ENCODE measurements around the gene TMEM204.

Gene TMEM204

DNA sequence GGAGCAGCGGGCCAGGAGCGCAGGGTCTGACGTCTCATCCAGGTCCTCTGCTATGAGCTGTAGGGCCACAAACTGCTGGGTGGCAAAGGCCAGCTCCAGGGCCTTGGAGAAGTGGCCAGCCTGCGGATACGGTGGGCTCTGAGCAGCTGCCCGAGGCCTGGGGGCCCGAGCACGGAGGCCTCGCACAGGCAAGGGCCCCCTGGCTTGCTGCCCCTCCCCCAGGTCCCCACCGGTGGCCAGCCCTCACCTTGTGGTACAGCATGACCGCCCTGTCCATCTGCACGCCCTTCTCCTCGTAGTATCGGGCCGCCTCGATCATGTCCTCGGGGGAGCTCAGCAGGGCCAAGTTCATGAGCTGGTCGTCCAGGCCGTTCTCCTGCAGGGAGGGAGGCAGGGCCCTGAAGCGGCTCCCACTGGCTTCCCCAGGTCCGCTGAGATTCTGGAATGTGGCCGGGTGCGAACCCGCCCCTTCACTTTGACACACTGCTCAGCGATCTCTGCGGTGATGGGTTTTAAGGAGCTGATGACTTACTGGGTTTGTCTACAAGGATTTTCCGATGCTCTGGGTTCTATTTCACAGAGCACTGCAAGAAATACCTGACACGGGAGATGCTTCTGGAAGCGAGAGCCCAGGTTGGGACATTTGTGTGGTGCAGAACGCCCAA is 9.8 kb upstream of the TMEM204 start:
- Histone ChIP-seq H3K79me1 (ENCODE audit: low read length) (peaks cover 9% of the 10 kb centered on the region), H2AFZ (ENCODE audit: insufficient read depth, low read length, poor library complexity) (no peak overlapping the region), H3K4ac (ENCODE audit: low read depth, low read length) (no peak overlapping the region), H2BK12ac (ENCODE audit: low read length) (no peak overlapping the region), H3K23ac (ENCODE audit: low read length) (no peak overlapping the region), H3K27me3 (ENCODE audit: insufficient read depth, low read length) (no peaks in the 10 kb centered on the region), H3K4me2 (ENCODE audit: low read length) (no peak overlapping the region), H3K9ac (ENCODE audit: low read length) (no peak overlapping the region), H3K18ac (ENCODE audit: low read length) (no peak overlapping the region), H3K14ac (ENCODE audit: low read length) (no peak overlapping the region), H3K4me1 (ENCODE audit: control insufficient read depth in 1 of 2, insufficient read depth in 2 of 2, low read length in 2 of 2) (peaks cover 19 to 25% of the 10 kb centered on the region in 2 experiments), H3K4me3 (ENCODE audit: low read depth, low read length) (no peak overlapping the region), H4K12ac (ENCODE audit: low read depth, low read length) (no peak overlapping the region), H3K79me2 (ENCODE audit: control insufficient read depth, insufficient read depth, low read length, poor library complexity) (peaks cover 2% of the 10 kb centered on the region), H2BK5ac (ENCODE audit: low read depth, low read length, poor library complexity) (no peak overlapping the region), H2AK5ac (ENCODE audit: low read length) (peak overlapping the region; percentile 44), H3K36me3 (ENCODE audit: control insufficient read depth in 1 of 2, insufficient read depth in 2 of 2, low read length in 2 of 2) (peaks cover 20% of the 10 kb centered on the region in 2 experiments), H4K91ac (ENCODE audit: low read depth, low read length) (no peak overlapping the region), H3K9me3 (ENCODE audit: insufficient read depth, low read depth, low read length) (peaks cover 6% of the 10 kb centered on the region), H2BK120ac (ENCODE audit: insufficient read depth, low read length, poor library complexity) (no peak overlapping the region), H4K8ac (ENCODE audit: low read depth, low read length) (peak overlapping the region; percentile 9), H3K27ac (ENCODE audit: low read depth, low read length) (no peak overlapping the region)
- peak; percentile 39 to 66 for DNase-seq
- no CpG with 5 or more reads among the region's 30 CpGs for WGBS (ENCODE audit: extremely low coverage, insufficient coverage, insufficient read length)

- no peak overlapping the region for H3K14ac ChIP-seq (ENCODE audit: low read length)
- no peak overlapping the region for H3K18ac ChIP-seq (ENCODE audit: low read length)
- no peak overlapping the region for H2BK12ac ChIP-seq (ENCODE audit: low read length)
- no peak overlapping the region for H3K4me2 ChIP-seq (ENCODE audit: low read length)
- no peaks in the 10 kb centered on the region for H3K27me3 ChIP-seq (ENCODE audit: insufficient read depth, low read length)
- no peak overlapping the region for H3K4me3 ChIP-seq (ENCODE audit: low read depth, low read length)
- DNase-seq, result no peak
- H3K23ac ChIP-seq (ENCODE audit: low read length), result no peak overlapping the region
- peaks cover 11% of the 10 kb centered on the region for H3K79me1 ChIP-seq (ENCODE audit: low read length)
- H3K4me1 ChIP-seq (ENCODE audit: control insufficient read depth in 1 of 2, insufficient read depth in 2 of 2, low read length in 2 of 2), result peaks cover 23 to 25% of the 10 kb centered on the region in 2 experiments
- H3K27ac ChIP-seq (ENCODE audit: low read depth, low read length), result no peak overlapping the region
- no peak overlapping the region for H4K91ac ChIP-seq (ENCODE audit: low read depth, low read length)
- no peak overlapping the region for H3K4ac ChIP-seq (ENCODE audit: low read depth, low read length)
- H3K79me2 ChIP-seq (ENCODE audit: control insufficient read depth, insufficient read depth, low read length, poor library complexity), result peaks cover 2% of the 10 kb centered on the region
- peaks cover 6% of the 10 kb centered on the region for H3K9me3 ChIP-seq (ENCODE audit: insufficient read depth, low read depth, low read length)
- H2BK5ac ChIP-seq (ENCODE audit: low read depth, low read length, poor library complexity), result no peak overlapping the region
- no peak overlapping the region for H3K9ac ChIP-seq (ENCODE audit: low read length)
- peaks cover 17 to 19% of the 10 kb centered on the region in 2 experiments for H3K36me3 ChIP-seq (ENCODE audit: control insufficient read depth in 1 of 2, insufficient read depth in 2 of 2, low read length in 2 of 2)
- H4K12ac ChIP-seq (ENCODE audit: low read depth, low read length), result no peak overlapping the region
- no peak overlapping the region for H2BK120ac ChIP-seq (ENCODE audit: insufficient read depth, low read length, poor library complexity)
- H4K8ac ChIP-seq (ENCODE audit: low read depth, low read length), result no peak overlapping the region
- WGBS (ENCODE audit: extremely low coverage, insufficient coverage, insufficient read length), result no CpG with 5 or more reads among the region's 26 CpGs
- no peak overlapping the region for H2AFZ ChIP-seq (ENCODE audit: insufficient read depth, low read length, poor library complexity)
- H2AK5ac ChIP-seq (ENCODE audit: low read length), result no peak overlapping the region
These were observed 9.1 kb upstream of the TMEM204 start for GRCh38 chr16:1524366-1524765.

DNA sequence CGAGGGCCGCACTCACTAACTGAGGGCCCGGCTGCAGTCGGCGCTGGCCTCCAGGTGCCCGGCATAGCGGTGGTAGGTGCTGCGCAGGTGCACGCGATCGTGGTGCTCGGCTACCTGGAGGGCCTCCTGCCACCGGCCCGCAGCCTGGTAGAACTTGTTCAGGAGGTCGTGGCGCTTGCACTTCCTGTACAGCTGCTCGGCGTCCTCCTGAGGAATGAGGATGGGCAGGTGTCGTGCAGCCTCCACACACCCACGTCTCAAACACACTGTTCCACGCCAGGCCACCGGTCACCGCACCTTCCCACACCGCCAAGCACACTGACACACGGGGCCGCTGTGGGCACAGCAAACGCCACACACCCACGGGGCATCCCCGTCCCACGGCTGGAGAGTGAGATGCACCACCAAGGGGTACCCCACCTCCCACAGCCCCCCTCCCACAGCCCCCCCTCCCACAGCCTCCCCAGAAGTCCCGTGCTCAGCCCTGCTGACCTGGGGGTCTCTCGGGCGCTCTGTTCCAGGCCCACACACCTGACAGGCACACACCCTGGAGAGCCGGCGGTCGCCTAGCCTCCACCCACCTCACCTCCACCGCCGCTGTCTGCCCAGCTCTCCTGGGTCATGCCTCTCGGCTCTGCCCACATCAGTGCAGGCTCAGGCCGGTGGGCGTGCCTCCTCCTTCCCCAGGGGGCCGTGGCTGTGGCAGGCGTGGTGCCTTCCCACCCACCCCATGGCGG is 7.4 kb upstream of the TMEM204 start:
- Histone ChIP-seq H3K9ac (ENCODE audit: low read length) (no peak overlapping the region), H4K12ac (ENCODE audit: low read depth, low read length) (peak overlapping the region; percentile 35), H3K9me3 (ENCODE audit: insufficient read depth, low read depth, low read length) (peaks cover 3% of the 10 kb centered on the region), H2BK120ac (ENCODE audit: insufficient read depth, low read length, poor library complexity) (peak overlapping the region; percentile 85), H3K27me3 (ENCODE audit: insufficient read depth, low read length) (no peaks in the 10 kb centered on the region), H2AFZ (ENCODE audit: insufficient read depth, low read length, poor library complexity) (no peak overlapping the region), H3K18ac (ENCODE audit: low read length) (peak overlapping the region; percentile 91), H3K4me1 (ENCODE audit: control insufficient read depth in 1 of 2, insufficient read depth in 2 of 2, low read length in 2 of 2) (peaks cover 35% of the 10 kb centered on the region in 2 experiments), H3K27ac (ENCODE audit: low read depth, low read length) (peak overlapping the region; percentile 25), H4K8ac (ENCODE audit: low read depth, low read length) (peak overlapping the region; percentile 91), H2BK12ac (ENCODE audit: low read length) (peak overlapping the region; percentile 83), H3K4me2 (ENCODE audit: low read length) (no peak overlapping the region), H3K79me2 (ENCODE audit: control insufficient read depth, insufficient read depth, low read length, poor library complexity) (peaks cover 5% of the 10 kb centered on the region), H2BK5ac (ENCODE audit: low read depth, low read length, poor library complexity) (peak overlapping the region; percentile 44), H3K4ac (ENCODE audit: low read depth, low read length) (no peak overlapping the region), H3K36me3 (ENCODE audit: control insufficient read depth in 1 of 2, insufficient read depth in 2 of 2, low read length in 2 of 2) (peaks cover 6% of the 10 kb centered on the region in 2 experiments), H3K14ac (ENCODE audit: low read length) (peak overlapping the region; percentile 88), H3K23ac (ENCODE audit: low read length) (no peak overlapping the region), H2AK5ac (ENCODE audit: low read length) (peak overlapping the region; percentile 94), H3K79me1 (ENCODE audit: low read length) (peaks cover 20% of the 10 kb centered on the region), H4K91ac (ENCODE audit: low read depth, low read length) (peak overlapping the region; percentile 91), H3K4me3 (ENCODE audit: low read depth, low read length) (no peak overlapping the region)
- WGBS (ENCODE audit: extremely low coverage, insufficient coverage, insufficient read length), result no CpG with 5 or more reads among the region's 44 CpGs
- DNase-seq, result peak; percentile 72 to 76

GRCh38 chr16:1526608-1527555 is 6.6 kb upstream of the TMEM204 start:
- H2AK5ac ChIP-seq (ENCODE audit: low read length), result peak overlapping the region; percentile 94
- H3K9ac ChIP-seq (ENCODE audit: low read length), result no peak overlapping the region
- peak overlapping the region; percentile 10 for H3K4ac ChIP-seq (ENCODE audit: low read depth, low read length)

More at GRCh38 chr16:1526608-1527555, 6.6 kb upstream of the TMEM204 start:
- peak overlapping the region; percentile 50 for H4K12ac ChIP-seq (ENCODE audit: low read depth, low read length)
- peak overlapping the region; percentile 56 for H2AFZ ChIP-seq (ENCODE audit: insufficient read depth, low read length, poor library complexity)
- peak overlapping the region; percentile 25 for H3K27ac ChIP-seq (ENCODE audit: low read depth, low read length)
- no CpG with 5 or more reads among the region's 38 CpGs for WGBS (ENCODE audit: extremely low coverage, insufficient coverage, insufficient read length)
- peaks cover 42 to 43% of the 10 kb centered on the region in 2 experiments for H3K4me1 ChIP-seq (ENCODE audit: control insufficient read depth in 1 of 2, insufficient read depth in 2 of 2, low read length in 2 of 2)
- H3K18ac ChIP-seq (ENCODE audit: low read length), result peak overlapping the region; percentile 91
- peaks cover 6% of the 10 kb centered on the region in 2 experiments for H3K36me3 ChIP-seq (ENCODE audit: control insufficient read depth in 1 of 2, insufficient read depth in 2 of 2, low read length in 2 of 2)
- H3K23ac ChIP-seq (ENCODE audit: low read length), result no peak overlapping the region
- H2BK120ac ChIP-seq (ENCODE audit: insufficient read depth, low read length, poor library complexity), result peak overlapping the region; percentile 85
- DNase-seq, result peak in 1 of 2 donors; percentile 19
- peak overlapping the region; percentile 91 for H4K8ac ChIP-seq (ENCODE audit: low read depth, low read length)
- H2BK5ac ChIP-seq (ENCODE audit: low read depth, low read length, poor library complexity), result peak overlapping the region; percentile 44
- H3K14ac ChIP-seq (ENCODE audit: low read length), result peak overlapping the region; percentile 88
- H3K9me3 ChIP-seq (ENCODE audit: insufficient read depth, low read depth, low read length), result peaks cover 3% of the 10 kb centered on the region
- H4K91ac ChIP-seq (ENCODE audit: low read depth, low read length), result peak overlapping the region; percentile 91
- H3K79me2 ChIP-seq (ENCODE audit: control insufficient read depth, insufficient read depth, low read length, poor library complexity), result peaks cover 9% of the 10 kb centered on the region
- H2BK12ac ChIP-seq (ENCODE audit: low read length), result peak overlapping the region; percentile 83
- H3K79me1 ChIP-seq (ENCODE audit: low read length), result peaks cover 26% of the 10 kb centered on the region
- H3K27me3 ChIP-seq (ENCODE audit: insufficient read depth, low read length), result no peaks in the 10 kb centered on the region
- no peak overlapping the region for H3K4me3 ChIP-seq (ENCODE audit: low read depth, low read length)
- no peak overlapping the region for H3K4me2 ChIP-seq (ENCODE audit: low read length)

Data from trophoblast cell (in vitro differentiated cells and primary cell).